Mucosa of stomach (tissue), 1 donor: ENCODE measurements around the gene PTPRK.

ENCODE experiments used
- H3K27me3 ChIP-seq: one replicate; pipeline ENCODE4 v1.7.0; 2013; ENCODE audit warnings: mild to moderate bottlenecking, low read length; ENCODE audit not compliant: control insufficient read depth, insufficient read depth
- H3K36me3 ChIP-seq: one replicate; pipeline ENCODE4 v1.7.0; 2013; ENCODE audit warnings: low read length; ENCODE audit not compliant: control insufficient read depth, insufficient read depth
- H3K4me1 ChIP-seq: one replicate; pipeline ENCODE4 v1.7.0; 2013; ENCODE audit warnings: mild to moderate bottlenecking, low read length; ENCODE audit not compliant: control insufficient read depth, insufficient read depth
- H3K4me3 ChIP-seq: one replicate; pipeline ENCODE4 v1.7.0; 2013; ENCODE audit warnings: low read length
- H3K9ac ChIP-seq: one replicate; pipeline ENCODE4 v1.7.0; 2013; ENCODE audit warnings: mild to moderate bottlenecking, low read length, moderate library complexity
- H3K9me3 ChIP-seq: one replicate; pipeline ENCODE4 v1.7.0; 2013; ENCODE audit warnings: mild to moderate bottlenecking, low read length, moderate library complexity; ENCODE audit not compliant: control insufficient read depth
- donor health status: Pancreatic carcinoma.

Gene PTPRK

GRCh38 chr6:128164254-128164653 lies 356.1 kb downstream of the PTPRK start:
- no peak overlapping the region for H3K9ac ChIP-seq

GRCh38 chr6:128162423-128162822 lies 358.0 kb downstream of the PTPRK start:
- Histone ChIP-seq H3K4me3 (no peak overlapping the region), H3K4me1 (no peaks in the 10 kb centered on the region), H3K9me3 (no peaks in the 10 kb centered on the region), H3K27me3 (no peaks in the 10 kb centered on the region), H3K36me3 (no peaks in the 10 kb centered on the region), H3K9ac (no peak overlapping the region)

More at GRCh38 chr6:128164254-128164653, 356.1 kb downstream of the PTPRK start:
- no peaks in the 10 kb centered on the region for H3K4me1 ChIP-seq
- H3K27me3 ChIP-seq: no peaks in the 10 kb centered on the region
- no peak overlapping the region for H3K4me3 ChIP-seq
- no peaks in the 10 kb centered on the region for H3K9me3 ChIP-seq
- H3K36me3 ChIP-seq: no peaks in the 10 kb centered on the region

GRCh38 chr6:128161839-128162238 lies 358.6 kb downstream of the PTPRK start:
- Histone ChIP-seq H3K9ac (no peak overlapping the region), H3K4me1 (no peaks in the 10 kb centered on the region), H3K36me3 (no peaks in the 10 kb centered on the region), H3K4me3 (no peak overlapping the region), H3K27me3 (no peaks in the 10 kb centered on the region), H3K9me3 (no peaks in the 10 kb centered on the region)

GRCh38 chr6:128161263-128161662 lies 359.1 kb downstream of the PTPRK start:
- Histone ChIP-seq H3K4me1 (no peaks in the 10 kb centered on the region), H3K27me3 (no peaks in the 10 kb centered on the region), H3K4me3 (no peak overlapping the region), H3K36me3 (no peaks in the 10 kb centered on the region), H3K9ac (no peak overlapping the region), H3K9me3 (no peaks in the 10 kb centered on the region)

- Histone ChIP-seq H3K4me3 (no peak overlapping the region), H3K36me3 (no peaks in the 10 kb centered on the region), H3K9me3 (no peaks in the 10 kb centered on the region), H3K27me3 (no peaks in the 10 kb centered on the region), H3K4me1 (no peaks in the 10 kb centered on the region), H3K9ac (no peak overlapping the region)
Measured at GRCh38 chr6:128158496-128158895, 361.9 kb downstream of the PTPRK start.

- Histone ChIP-seq H3K4me3 (no peak overlapping the region), H3K36me3 (no peaks in the 10 kb centered on the region), H3K9me3 (no peaks in the 10 kb centered on the region), H3K4me1 (no peaks in the 10 kb centered on the region), H3K9ac (no peak overlapping the region), H3K27me3 (no peaks in the 10 kb centered on the region)
Measured at GRCh38 chr6:128156321-128157111, 363.9 kb downstream of the PTPRK start.

GRCh38 chr6:128155826-128156225 lies 364.6 kb downstream of the PTPRK start:
- Histone ChIP-seq H3K4me3 (no peak overlapping the region), H3K9ac (no peak overlapping the region), H3K36me3 (no peaks in the 10 kb centered on the region), H3K4me1 (no peaks in the 10 kb centered on the region), H3K9me3 (no peaks in the 10 kb centered on the region), H3K27me3 (no peaks in the 10 kb centered on the region)

GRCh38 chr6:128152551-128152950 lies 367.8 kb downstream of the PTPRK start:
- H3K4me3 ChIP-seq: no peak overlapping the region
- no peaks in the 10 kb centered on the region for H3K9me3 ChIP-seq
- H3K36me3 ChIP-seq: no peaks in the 10 kb centered on the region
- no peak overlapping the region for H3K9ac ChIP-seq
- H3K27me3 ChIP-seq: no peaks in the 10 kb centered on the region
- no peaks in the 10 kb centered on the region for H3K4me1 ChIP-seq

GRCh38 chr6:128150376-128150775 lies 370.0 kb downstream of the PTPRK start:
- no peak overlapping the region for H3K9ac ChIP-seq
- H3K4me3 ChIP-seq: no peak overlapping the region
- H3K9me3 ChIP-seq: no peaks in the 10 kb centered on the region
- H3K4me1 ChIP-seq: no peaks in the 10 kb centered on the region
- H3K27me3 ChIP-seq: no peaks in the 10 kb centered on the region
- no peaks in the 10 kb centered on the region for H3K36me3 ChIP-seq

- H3K9ac ChIP-seq: no peak overlapping the region
- no peaks in the 10 kb centered on the region for H3K36me3 ChIP-seq
- no peaks in the 10 kb centered on the region for H3K27me3 ChIP-seq
- no peak overlapping the region for H3K4me3 ChIP-seq
- H3K4me1 ChIP-seq: no peaks in the 10 kb centered on the region
- no peaks in the 10 kb centered on the region for H3K9me3 ChIP-seq
Measured at GRCh38 chr6:128149796-128150195, 370.6 kb downstream of the PTPRK start.

- Histone ChIP-seq H3K36me3 (no peaks in the 10 kb centered on the region), H3K4me1 (no peaks in the 10 kb centered on the region), H3K9me3 (no peaks in the 10 kb centered on the region), H3K4me3 (no peak overlapping the region), H3K27me3 (no peaks in the 10 kb centered on the region), H3K9ac (no peak overlapping the region)
Measured at GRCh38 chr6:128144320-128144719, 376.1 kb downstream of the PTPRK start.

GRCh38 chr6:128141932-128142331 lies 378.5 kb downstream of the PTPRK start:
- Histone ChIP-seq H3K36me3 (no peaks in the 10 kb centered on the region), H3K4me3 (no peak overlapping the region), H3K9ac (no peak overlapping the region), H3K9me3 (no peaks in the 10 kb centered on the region), H3K4me1 (no peaks in the 10 kb centered on the region), H3K27me3 (no peaks in the 10 kb centered on the region)

- Histone ChIP-seq H3K9ac (no peak overlapping the region), H3K4me1 (peaks cover 4% of the 10 kb centered on the region)
Measured at GRCh38 chr6:128139519-128139918, 380.9 kb downstream of the PTPRK start.

More at GRCh38 chr6:128139519-128139918, 380.9 kb downstream of the PTPRK start:
- Histone ChIP-seq H3K27me3 (no peaks in the 10 kb centered on the region), H3K4me3 (no peak overlapping the region), H3K9me3 (no peaks in the 10 kb centered on the region), H3K36me3 (no peaks in the 10 kb centered on the region)
